Left ventricle myocardium inferior (tissue), 1 donor: ENCODE data around the gene A2M. TPM values are rescaled to one million over a fixed set of nuclear protein-coding genes. Genes with fewer than 3 reads are reported as not detected.
A peak's percentile ranks its signal among the peaks of the same experiment; 100 is the strongest.

Source experiments
- DNase-seq: peaks from one replicate; pipeline ENCODE4 v3.0.0-alpha.2; 2020
- H3K27ac ChIP-seq: fragments of 200-600 bp; replicated peaks from 2 replicates; pipeline ENCODE4 v1.8.0; 2021
- H3K27me3 ChIP-seq: fragments of 200-600 bp; 2 replicates; pipeline ENCODE4 v1.8.0; 2021; ENCODE audit warnings: low read depth
- H3K36me3 ChIP-seq: fragments of 200-600 bp; 2 replicates; pipeline ENCODE4 v1.8.0; 2021
- H3K4me1 ChIP-seq: fragments of 200-600 bp; 2 replicates; pipeline ENCODE4 v1.8.0; 2021
- H3K4me3 ChIP-seq: fragments of 200-600 bp; 2 replicates; pipeline ENCODE4 v1.8.0; 2021; ENCODE audit warnings: mild to moderate bottlenecking, moderate library complexity
- H3K9me3 ChIP-seq: fragments of 200-600 bp; replicated peaks from 2 replicates; pipeline ENCODE4 v1.8.0; 2021
- CTCF ChIP-seq: fragments of 200-600 bp; IDR thresholded peaks from 2 replicates; pipeline ENCODE4 v1.8.0; 2021; ENCODE audit warnings: antibody characterized with exemption, mild to moderate bottlenecking, borderline replicate concordance
- intact Hi-C: fragments of 100-400 bp; cut with micrococcal nuclease; formaldehyde crosslinking; loops from one replicate; pipeline ENCODE4 v1.11.0; 2022
- total RNA-seq: library from RNA; stranded (reverse); fragmentation: NEBNext Ultra II Directional; extraction: Animal tissue kit (Norgen Biotek cat#: 25700); gene quantifications from one replicate; pipeline ENCODE4 v1.2.1, GENCODE V29; 2021
- donor health status: DM: no; HTN: yes; CAD: no; lungs with severe emphysema.

A2M gene
- total RNA-seq, 1 donor from 2014 or later: 502 TPM

DNA sequence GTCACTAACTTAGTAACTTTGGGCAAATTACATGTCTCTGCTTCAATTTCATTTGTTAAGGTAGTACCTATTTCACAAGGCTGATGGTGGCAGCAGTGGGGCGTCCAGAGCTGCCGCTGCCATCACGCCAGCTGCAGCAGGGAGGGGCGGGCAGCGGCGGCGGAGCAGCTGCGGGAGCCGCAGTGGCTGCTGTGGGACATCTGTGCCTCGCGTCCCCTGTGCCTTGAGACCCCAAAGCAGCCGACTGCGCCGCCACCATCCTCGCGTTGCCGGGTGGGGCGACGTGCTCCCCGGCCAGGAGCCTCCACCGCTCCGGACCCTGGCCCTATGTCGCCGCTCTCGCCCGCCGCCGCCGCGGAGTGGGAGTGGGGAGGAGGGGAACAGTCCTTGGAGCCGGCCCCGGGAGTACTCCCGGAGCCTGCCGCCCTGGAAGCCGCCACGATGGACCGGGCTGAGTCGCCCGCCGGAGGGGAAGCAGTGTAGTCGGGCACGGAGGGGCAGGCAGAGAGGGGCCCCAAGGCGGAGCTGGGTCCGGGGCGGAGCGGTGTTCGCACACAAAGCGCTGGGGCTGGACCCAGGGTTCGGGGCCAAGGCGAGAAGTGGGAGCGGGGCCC is 51.4 kb downstream of the A2M start:
- no peaks in the 10 kb centered on the region for H3K27me3 ChIP-seq
- intact Hi-C loops: no loop called here
- DNase-seq: peak; percentile 69
- H3K27ac ChIP-seq: peak overlapping the region; percentile 97
- peak overlapping the region; percentile 97 for H3K4me3 ChIP-seq
- peak; percentile 55 for TF ChIP-seq CTCF
- H3K9me3 ChIP-seq: no peaks in the 10 kb centered on the region
- peaks cover 31% of the 10 kb centered on the region for H3K4me1 ChIP-seq
- H3K36me3 ChIP-seq: peaks cover 29% of the 10 kb centered on the region

DNA sequence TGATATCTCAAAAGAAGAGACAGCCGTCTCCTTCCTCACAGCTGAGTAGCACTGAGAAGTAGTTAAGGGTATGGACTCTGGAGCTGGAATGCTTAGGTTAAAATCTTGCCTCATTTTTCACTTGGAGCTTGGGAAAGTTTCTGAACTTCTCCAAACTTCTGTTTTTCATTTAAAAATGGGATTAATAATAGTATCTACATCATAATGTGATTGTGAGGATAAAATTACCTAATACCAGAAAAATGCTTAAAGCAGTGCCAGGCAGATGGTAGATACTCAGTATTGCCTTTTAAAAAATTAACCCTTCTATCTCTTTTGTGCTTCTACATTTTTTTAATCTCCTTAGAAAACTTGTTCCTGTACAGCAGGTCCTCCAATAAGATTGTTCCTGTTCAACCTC is 63.1 kb downstream of the A2M start:
- no peak overlapping the region for H3K4me3 ChIP-seq
- H3K36me3 ChIP-seq: no peaks in the 10 kb centered on the region
- H3K27ac ChIP-seq: no peak overlapping the region
- DNase-seq: no peak
- no peaks in the 10 kb centered on the region for H3K27me3 ChIP-seq
- H3K9me3 ChIP-seq: no peaks in the 10 kb centered on the region
- no peak for TF ChIP-seq CTCF
- intact Hi-C loops: no loop called here
- peaks cover 3% of the 10 kb centered on the region for H3K4me1 ChIP-seq

- Histone ChIP-seq H3K9me3 (no peaks in the 10 kb centered on the region), H3K27me3 (no peaks in the 10 kb centered on the region), H3K36me3 (no peaks in the 10 kb centered on the region), H3K4me3 (no peak overlapping the region), H3K27ac (no peak overlapping the region), H3K4me1 (peaks cover 3% of the 10 kb centered on the region)
- intact Hi-C loops: no loop called here
- TF ChIP-seq CTCF: no peak
- no peak for DNase-seq
These were observed 64.6 kb downstream of the A2M start for GRCh38 chr12:9051158-9051550.

DNA sequence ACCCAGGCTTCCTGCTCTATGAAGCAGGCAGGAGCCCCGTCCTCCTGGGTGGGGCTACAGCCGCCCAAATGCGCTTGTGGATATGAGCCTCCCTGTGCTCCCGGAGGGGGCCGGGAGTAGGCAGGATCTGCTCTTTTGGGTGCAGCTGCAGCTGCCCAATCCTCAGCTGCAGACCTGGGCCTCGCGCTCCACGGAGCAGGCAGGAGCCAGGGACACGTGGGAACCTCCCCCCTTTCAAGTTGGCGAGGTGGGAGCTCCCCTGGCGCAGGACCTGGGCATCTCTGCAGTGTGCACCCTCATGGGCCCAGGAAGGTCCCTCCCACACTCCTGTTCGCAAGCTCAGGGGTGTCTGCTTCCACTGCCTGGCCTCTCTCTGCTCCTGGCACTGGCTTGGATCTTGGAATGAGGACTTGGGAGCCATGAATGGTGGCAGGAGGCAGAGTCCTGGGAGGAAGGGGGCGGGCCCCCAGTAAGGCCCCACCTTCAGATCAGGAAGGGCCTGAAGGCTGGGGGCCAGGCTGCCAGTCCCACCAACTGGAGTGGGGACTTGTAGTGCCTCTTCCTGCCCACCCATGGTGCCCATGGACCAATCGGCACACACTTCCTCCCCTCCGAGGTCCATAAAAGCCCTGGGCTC is 65.1 kb downstream of the A2M start:
- no peak for DNase-seq
- Histone ChIP-seq H3K4me1 (peaks cover 3% of the 10 kb centered on the region), H3K27ac (no peak overlapping the region), H3K27me3 (no peaks in the 10 kb centered on the region), H3K4me3 (no peak overlapping the region), H3K36me3 (no peaks in the 10 kb centered on the region), H3K9me3 (no peaks in the 10 kb centered on the region)
- no peak for TF ChIP-seq CTCF
- intact Hi-C loops: no loop called here

DNA sequence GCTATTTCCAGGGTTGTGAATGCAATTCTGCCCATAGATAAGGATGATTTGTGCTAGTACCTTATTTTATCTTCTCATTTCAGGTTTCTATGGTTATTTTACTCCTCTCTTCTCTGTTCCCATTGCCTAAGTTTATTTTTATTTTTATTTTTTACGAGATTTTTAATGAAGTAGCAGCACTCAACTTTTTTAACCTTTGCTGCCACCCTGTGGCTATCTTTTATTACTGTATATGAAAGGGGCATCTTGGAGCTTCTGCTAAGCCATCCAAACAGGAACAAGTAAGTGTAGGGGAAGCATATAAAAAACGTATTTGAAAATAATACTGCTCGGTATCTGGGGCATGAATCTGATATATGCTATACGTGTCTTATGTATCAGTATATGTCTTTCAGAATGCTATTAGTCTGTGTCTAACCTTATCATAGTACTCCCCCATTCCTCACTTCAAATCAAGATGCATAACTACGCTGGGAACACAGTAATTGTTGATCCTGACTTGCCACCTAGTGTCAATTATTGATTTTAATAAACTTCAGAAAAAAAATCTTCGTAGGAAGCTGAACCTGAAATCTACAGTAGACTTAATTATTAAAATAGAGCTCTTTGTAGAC is 66.1 kb downstream of the A2M start:
- H3K9me3 ChIP-seq: no peaks in the 10 kb centered on the region
- TF ChIP-seq CTCF: peak; percentile 64
- H3K27me3 ChIP-seq: no peaks in the 10 kb centered on the region
- H3K4me3 ChIP-seq: no peak overlapping the region
- H3K4me1 ChIP-seq: peaks cover 3% of the 10 kb centered on the region
- H3K27ac ChIP-seq: no peak overlapping the region
- DNase-seq: no peak
- H3K36me3 ChIP-seq: no peaks in the 10 kb centered on the region
- intact Hi-C loops: loop anchor here (10.0 kb wide), 2 partner anchors 135 to 365 kb away; partner anchors contain the start of gene PHC1
